Measurements from ENCODE around the gene SMG6. TPM values are rescaled to one million over a fixed set of nuclear protein-coding genes. Genes with fewer than 3 reads are reported as not detected.
"Not testable (repeated sequence)": the region's sequence is repeated elsewhere in the genome, so short reads cannot be mapped to it uniquely, and the experiment has no call there.

Gene SMG6
- total RNA-seq, 1 experiment from 2014 or later, result 36.1 TPM

DNA sequence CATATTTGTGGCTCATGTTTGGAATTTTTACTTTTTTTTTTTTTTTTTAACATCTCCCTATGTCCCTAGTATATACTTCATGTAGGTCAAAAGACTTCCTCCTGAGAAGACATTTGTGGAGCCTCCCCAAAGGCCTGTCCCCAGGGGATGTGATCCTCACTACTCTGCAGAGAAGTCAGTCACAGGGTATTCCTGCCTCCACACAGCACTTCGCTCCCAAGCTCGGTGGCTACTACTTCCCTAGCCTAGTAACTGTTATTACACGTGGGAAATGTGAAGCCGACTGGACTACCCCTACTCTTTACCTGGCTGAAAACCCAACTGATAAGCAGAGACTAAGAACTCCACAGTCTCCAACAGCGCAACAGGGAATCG is 131.9 kb downstream of the SMG6 start:
- peak overlapping the region; percentile 31 for H3K27ac ChIP-seq (ENCODE audit: low read depth, low read length, poor library complexity, severe bottlenecking)
- TF ChIP-seq, protein P1, sequence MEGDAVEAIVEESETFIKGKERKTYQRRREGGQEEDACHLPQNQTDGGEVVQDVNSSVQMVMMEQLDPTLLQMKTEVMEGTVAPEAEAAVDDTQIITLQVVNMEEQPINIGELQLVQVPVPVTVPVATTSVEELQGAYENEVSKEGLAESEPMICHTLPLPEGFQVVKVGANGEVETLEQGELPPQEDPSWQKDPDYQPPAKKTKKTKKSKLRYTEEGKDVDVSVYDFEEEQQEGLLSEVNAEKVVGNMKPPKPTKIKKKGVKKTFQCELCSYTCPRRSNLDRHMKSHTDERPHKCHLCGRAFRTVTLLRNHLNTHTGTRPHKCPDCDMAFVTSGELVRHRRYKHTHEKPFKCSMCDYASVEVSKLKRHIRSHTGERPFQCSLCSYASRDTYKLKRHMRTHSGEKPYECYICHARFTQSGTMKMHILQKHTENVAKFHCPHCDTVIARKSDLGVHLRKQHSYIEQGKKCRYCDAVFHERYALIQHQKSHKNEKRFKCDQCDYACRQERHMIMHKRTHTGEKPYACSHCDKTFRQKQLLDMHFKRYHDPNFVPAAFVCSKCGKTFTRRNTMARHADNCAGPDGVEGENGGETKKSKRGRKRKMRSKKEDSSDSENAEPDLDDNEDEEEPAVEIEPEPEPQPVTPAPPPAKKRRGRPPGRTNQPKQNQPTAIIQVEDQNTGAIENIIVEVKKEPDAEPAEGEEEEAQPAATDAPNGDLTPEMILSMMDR (conservative IDR thresholded peaks at IDR 0.05; ENCODE audit: low read depth, low read length), result no peak
- TF ChIP-seq EZH2 (IDR thresholded peaks at IDR 0.05; ENCODE audit: borderline replicate concordance, low read depth, low read length, poor library complexity, severe bottlenecking), result no peak
- no peak for DNase-seq (ENCODE audit: low spot score)
- peaks cover 7% of the 10 kb centered on the region for H3K36me3 ChIP-seq (ENCODE audit: insufficient read depth, low read length, poor library complexity, severe bottlenecking)
- intact Hi-C loops (cut with micrococcal nuclease; ENCODE audit: unreplicated experiment), result no loop called here
- POLR2A ChIA-PET (ENCODE audit: low non-redundant PET), result interaction anchor here (0.7 kb wide), 1 partner anchor 188 kb away, joined by 5 read pairs; no protein-coding TSS in a partner anchor
- H3K4me1 ChIP-seq (ENCODE audit: insufficient read depth, low read length, poor library complexity, severe bottlenecking), result peaks cover 11% of the 10 kb centered on the region
- no TSS peak for BruUV-seq (replicated peaks)
- H3K4me3 ChIP-seq (ENCODE audit: low read depth, low read length, poor library complexity, severe bottlenecking), result no peak overlapping the region
- H3K27me3 ChIP-seq (replicated peaks; ENCODE audit: insufficient read depth, low read depth, low read length, poor library complexity), result no peaks in the 10 kb centered on the region
- CTCF ChIA-PET, result no interaction called here
- H3K9me3 ChIP-seq (ENCODE audit: low read depth, low read length, poor library complexity, severe bottlenecking), result no peaks in the 10 kb centered on the region

DNA sequence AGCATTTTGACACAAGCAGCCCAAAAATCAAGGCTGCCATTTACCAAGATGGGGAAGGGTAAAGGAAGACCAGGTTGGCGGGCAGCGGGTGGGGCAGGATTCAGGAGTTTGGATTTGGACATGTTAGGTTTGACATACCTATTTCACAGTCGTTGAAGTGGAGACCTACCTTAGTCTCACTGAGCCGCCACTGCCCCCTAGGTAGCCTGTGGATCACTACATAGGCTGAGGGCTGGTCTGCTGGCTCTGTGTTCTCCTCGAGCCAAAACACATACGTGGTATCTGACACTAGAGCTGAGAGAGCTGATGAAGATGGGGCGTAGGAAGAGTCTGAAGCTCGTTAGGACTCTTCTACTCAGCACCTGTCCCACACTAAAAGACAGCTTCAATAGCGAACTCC is 133.6 kb downstream of the SMG6 start:
- peaks cover 11% of the 10 kb centered on the region for H3K4me1 ChIP-seq (ENCODE audit: insufficient read depth, low read length, poor library complexity, severe bottlenecking)
- TF ChIP-seq, protein P1 (conservative IDR thresholded peaks at IDR 0.05; ENCODE audit: low read depth, low read length), result peak; percentile 32; the same call in 1 of the 2 replicates
- TF ChIP-seq EZH2 (IDR thresholded peaks at IDR 0.05; ENCODE audit: borderline replicate concordance, low read depth, low read length, poor library complexity, severe bottlenecking), result no peak
- H3K4me3 ChIP-seq (ENCODE audit: low read depth, low read length, poor library complexity, severe bottlenecking), result no peak overlapping the region
- intact Hi-C loops (cut with micrococcal nuclease; ENCODE audit: unreplicated experiment), result no loop called here
- H3K9me3 ChIP-seq (ENCODE audit: low read depth, low read length, poor library complexity, severe bottlenecking), result no peaks in the 10 kb centered on the region
- no TSS peak for BruUV-seq (replicated peaks)
- H3K27ac ChIP-seq (ENCODE audit: low read depth, low read length, poor library complexity, severe bottlenecking), result no peak overlapping the region
- ChIA-PET POLR2A (ENCODE audit: low non-redundant PET) (no interaction called here), CTCF (interaction anchor here (0.9 kb wide), 1 partner anchor 62 kb away, joined by 4 read pairs; no protein-coding TSS in a partner anchor)
- peaks cover 7% of the 10 kb centered on the region for H3K36me3 ChIP-seq (ENCODE audit: insufficient read depth, low read length, poor library complexity, severe bottlenecking)
- no peaks in the 10 kb centered on the region for H3K27me3 ChIP-seq (replicated peaks; ENCODE audit: insufficient read depth, low read depth, low read length, poor library complexity)
- no peak for DNase-seq (ENCODE audit: low spot score)

DNA sequence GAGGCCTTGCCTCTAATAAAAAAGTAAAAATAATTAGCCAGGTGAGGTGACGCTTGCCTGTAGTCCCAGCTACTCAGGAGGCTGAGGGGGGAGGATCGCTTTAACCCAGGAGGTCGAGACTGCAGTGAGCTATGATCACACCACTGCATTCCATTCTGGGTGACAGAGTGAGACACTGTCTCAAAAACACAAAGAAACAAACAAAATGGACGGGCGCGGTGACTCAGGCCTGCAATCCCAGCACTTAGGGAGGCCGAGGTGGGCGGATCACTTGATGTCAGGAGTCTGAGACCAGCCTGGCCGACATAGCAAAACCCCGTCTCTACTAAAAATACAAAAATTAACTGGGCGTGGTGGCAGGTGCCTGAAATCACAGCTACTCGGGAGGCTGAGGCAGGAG is 137.9 kb downstream of the SMG6 start:
- H3K4me3 ChIP-seq (ENCODE audit: low read depth, low read length, poor library complexity, severe bottlenecking); H3K27me3 ChIP-seq (replicated peaks; ENCODE audit: insufficient read depth, low read depth, low read length, poor library complexity); intact Hi-C loops (cut with micrococcal nuclease; ENCODE audit: unreplicated experiment); BruUV-seq (replicated peaks); H3K9me3 ChIP-seq (ENCODE audit: low read depth, low read length, poor library complexity, severe bottlenecking); DNase-seq (ENCODE audit: low spot score); H3K36me3 ChIP-seq (ENCODE audit: insufficient read depth, low read length, poor library complexity, severe bottlenecking); POLR2A ChIA-PET (ENCODE audit: low non-redundant PET); CTCF ChIA-PET; H3K4me1 ChIP-seq (ENCODE audit: insufficient read depth, low read length, poor library complexity, severe bottlenecking); H3K27ac ChIP-seq (ENCODE audit: low read depth, low read length, poor library complexity, severe bottlenecking): not testable (repeated sequence)

DNA sequence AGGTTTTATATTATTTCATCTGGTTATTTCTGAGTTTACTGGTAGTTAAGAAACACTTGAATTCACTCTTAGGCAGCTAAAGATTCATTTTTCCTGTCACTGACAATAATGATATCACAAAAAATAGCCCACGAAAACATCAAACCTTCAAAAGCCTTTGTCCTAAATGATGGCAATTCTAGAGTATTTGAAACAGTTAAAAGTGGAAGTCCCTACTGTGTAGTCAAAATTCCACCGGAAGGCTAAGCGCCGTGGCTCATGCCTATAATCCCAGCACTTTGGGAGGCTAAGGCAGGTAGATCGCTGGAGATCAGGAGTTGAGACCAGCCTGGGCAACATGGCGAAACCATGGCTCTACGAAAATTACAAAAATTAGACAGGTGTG is 145.2 kb downstream of the SMG6 start:
- Histone ChIP-seq H3K36me3 (ENCODE audit: insufficient read depth, low read length, poor library complexity, severe bottlenecking) (peaks cover 5% of the 10 kb centered on the region), H3K4me1 (ENCODE audit: insufficient read depth, low read length, poor library complexity, severe bottlenecking) (peaks cover 7% of the 10 kb centered on the region), H3K4me3 (ENCODE audit: low read depth, low read length, poor library complexity, severe bottlenecking) (no peak overlapping the region), H3K9me3 (ENCODE audit: low read depth, low read length, poor library complexity, severe bottlenecking) (no peaks in the 10 kb centered on the region), H3K27ac (ENCODE audit: low read depth, low read length, poor library complexity, severe bottlenecking) (no peak overlapping the region), H3K27me3 (replicated peaks; ENCODE audit: insufficient read depth, low read depth, low read length, poor library complexity) (no peaks in the 10 kb centered on the region)
- BruUV-seq (replicated peaks), result no TSS peak
- POLR2A ChIA-PET (ENCODE audit: low non-redundant PET), result no interaction called here
- no peak for DNase-seq (ENCODE audit: low spot score)
- TF ChIP-seq EZH2 (IDR thresholded peaks at IDR 0.05; ENCODE audit: borderline replicate concordance, low read depth, low read length, poor library complexity, severe bottlenecking), result no peak
- TF ChIP-seq, protein P1 (conservative IDR thresholded peaks at IDR 0.05; ENCODE audit: low read depth, low read length), result no peak
- intact Hi-C loops (cut with micrococcal nuclease; ENCODE audit: unreplicated experiment), result no loop called here
- CTCF ChIA-PET, result no interaction called here
